GM12874 (cell line): ENCODE data around the gene OSBPL9.

Experiments used
- CTCF ChIP-seq: IDR thresholded peaks from 2 replicates; pipeline ENCODE4 v1.5.1; 2011; ENCODE audit warnings: low read depth, mild to moderate bottlenecking, control low read depth, low read length, moderate library complexity; ENCODE audit not compliant: insufficient read depth

The OSBPL9 gene

GRCh38 chr1:51733793-51734522 is 117.1 kb downstream of the OSBPL9 start:
- no peak for TF ChIP-seq CTCF

GRCh38 chr1:51734896-51735745 is 118.2 kb downstream of the OSBPL9 start:
- no peak for TF ChIP-seq CTCF

- TF ChIP-seq CTCF: no peak
These were observed 118.9 kb downstream of the OSBPL9 start for GRCh38 chr1:51735746-51736254.

GRCh38 chr1:51736702-51737101 is 119.8 kb downstream of the OSBPL9 start:
- TF ChIP-seq CTCF: no peak

- TF ChIP-seq CTCF: no peak
These were observed 121.8 kb downstream of the OSBPL9 start for GRCh38 chr1:51738681-51739080.

- TF ChIP-seq CTCF: no peak
These were observed 123.8 kb downstream of the OSBPL9 start for GRCh38 chr1:51740652-51741051.

- TF ChIP-seq CTCF: no peak
These were observed 124.3 kb downstream of the OSBPL9 start for GRCh38 chr1:51741121-51741681.
